Measurements from ENCODE around the gene BCAR3.

Gene BCAR3

DNA sequence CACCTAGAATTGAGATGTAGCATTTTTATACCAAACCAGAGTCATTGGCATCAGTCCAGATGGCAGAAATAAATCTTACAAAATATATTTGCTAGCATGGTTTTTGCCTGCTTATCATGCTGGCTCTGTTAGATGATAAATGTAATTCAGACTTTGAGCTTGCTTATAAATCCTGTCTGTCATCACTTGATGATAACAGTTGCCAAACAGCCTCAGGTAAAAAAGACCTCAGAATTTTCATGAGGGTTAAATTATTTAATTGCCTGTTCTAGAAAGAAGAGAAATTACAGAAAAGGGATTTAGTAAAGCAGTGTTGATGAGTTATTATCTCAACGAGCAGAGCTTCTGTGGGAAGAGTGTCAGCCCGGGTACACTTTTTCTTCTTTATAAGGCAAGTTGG is 150.4 kb downstream of the BCAR3 start:
- DNase-seq: no peak

DNA sequence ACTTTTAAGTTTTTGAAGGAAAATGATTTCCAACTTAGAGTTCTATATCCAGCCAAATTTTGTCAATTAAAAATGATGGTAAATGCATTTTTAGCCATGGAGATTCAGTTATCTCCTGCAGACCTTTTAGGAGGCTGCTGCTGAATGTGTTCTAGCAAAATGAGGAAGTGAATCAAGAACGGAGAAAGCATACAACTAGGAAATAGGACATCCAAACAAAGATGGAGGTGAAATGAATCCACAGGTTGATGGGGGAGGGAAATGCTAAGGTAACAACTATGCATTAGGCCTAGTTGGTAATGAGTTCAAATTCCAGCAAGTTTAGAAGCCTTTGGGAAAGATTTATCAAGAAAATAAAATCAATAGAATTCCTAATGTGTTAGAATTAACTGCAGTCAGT is 153.2 kb downstream of the BCAR3 start:
- no peak for DNase-seq

DNA sequence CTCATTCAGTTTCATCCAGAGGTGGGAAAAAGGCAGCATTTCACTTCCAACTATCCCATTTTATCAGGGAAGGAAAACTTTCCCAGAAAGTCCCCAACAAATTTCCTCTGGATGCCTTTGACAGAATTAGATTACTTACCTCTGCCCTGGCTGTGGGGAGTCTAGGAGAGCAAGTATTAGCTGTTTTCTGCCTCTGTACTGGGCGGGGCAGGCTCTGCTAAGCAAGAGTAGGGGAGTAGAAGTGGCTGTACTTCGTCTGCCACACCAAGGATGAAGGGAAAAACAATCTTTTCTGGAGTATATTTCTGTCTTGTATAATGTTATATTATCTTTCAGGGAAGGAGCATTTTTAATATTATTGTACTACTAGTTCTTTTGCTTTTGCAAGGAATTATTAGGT is 155.2 kb downstream of the BCAR3 start:
- DNase-seq: no peak

DNA sequence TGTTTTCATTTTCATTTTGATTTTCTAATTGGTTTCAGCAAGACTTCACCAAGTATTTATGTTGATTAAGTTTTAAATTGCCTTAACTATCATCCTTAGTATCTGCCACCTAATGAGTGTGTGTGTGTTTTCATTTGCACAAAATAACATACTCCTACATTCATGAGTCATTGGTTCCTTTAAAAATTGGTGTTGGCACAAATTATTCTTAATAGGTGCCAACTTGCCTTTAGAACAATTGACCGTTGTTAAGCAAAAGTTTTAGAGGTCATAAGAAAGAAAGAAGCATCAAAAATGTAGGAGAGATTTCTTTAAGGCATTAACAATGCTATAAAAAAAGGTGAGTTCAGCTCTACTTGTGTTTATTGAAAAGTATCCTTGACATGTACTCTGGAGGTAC is 156.2 kb downstream of the BCAR3 start:
- DNase-seq: no peak

DNA sequence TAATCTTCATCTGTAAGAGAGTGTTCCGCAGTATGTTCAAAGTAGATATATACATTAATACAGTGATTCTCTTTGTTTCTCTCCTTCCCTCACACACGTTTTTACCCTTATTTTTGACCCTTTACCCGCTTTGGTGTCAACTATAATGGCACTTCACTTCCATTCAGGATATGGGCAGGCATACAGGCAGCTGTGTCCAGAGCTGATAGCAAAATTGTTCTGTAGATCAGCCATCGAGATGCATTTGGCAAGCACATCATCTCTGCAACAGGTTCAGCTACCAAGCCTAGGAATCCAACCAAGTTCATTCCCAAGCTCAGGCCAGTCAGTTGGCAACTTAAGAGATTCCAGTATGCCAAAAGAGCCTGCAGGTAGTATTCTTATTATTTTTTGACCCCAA is 158.9 kb downstream of the BCAR3 start:
- DNase-seq: no peak

DNA sequence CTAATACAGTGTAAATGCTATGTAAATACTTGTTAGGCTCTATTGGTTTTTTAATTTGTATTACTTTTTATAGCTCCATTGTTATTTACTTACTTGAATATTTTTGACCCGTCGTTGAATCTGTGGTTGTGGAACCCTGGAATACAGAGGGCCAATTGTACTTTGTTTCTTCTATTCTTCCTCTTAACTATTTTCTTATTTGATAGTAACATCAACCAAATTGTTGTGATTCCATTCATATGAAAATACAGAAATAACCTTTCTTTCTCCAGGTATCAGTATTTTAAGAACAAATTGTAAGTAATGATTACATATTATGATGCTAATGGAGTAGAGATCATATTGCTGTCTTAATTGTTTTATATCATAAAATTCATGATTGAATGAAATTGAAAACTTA is 160.0 kb downstream of the BCAR3 start:
- no peak for DNase-seq

DNA sequence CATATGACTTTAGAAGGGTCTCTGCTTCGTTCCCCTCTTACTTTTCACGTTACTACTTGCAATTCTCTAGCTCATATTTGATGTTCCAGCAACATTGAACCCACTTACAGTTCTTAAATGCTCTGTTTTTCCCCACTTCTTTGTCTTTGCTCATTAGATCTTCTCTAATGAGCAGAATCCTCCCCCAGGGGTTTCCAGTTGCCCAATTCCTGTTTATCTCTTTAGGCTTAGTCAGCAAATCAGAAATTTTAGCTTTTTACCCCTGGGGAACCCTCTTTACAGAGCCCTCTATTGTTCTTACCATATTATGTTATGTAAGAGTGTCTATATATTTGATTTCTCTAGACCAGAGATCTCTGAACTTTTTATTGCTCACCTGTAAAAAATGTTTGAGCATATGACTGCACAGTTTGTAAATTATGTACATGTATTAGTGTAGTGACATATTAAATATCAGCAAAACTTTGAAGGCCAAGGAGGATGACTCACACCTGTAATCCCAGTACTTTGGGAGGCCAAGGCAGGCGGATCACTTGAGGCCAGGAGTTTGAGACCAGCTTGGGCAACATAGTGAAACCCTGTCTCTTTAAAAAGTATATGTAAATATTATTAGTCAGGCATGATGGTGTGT is 162.3 kb downstream of the BCAR3 start:
- DNase-seq: no peak

DNA sequence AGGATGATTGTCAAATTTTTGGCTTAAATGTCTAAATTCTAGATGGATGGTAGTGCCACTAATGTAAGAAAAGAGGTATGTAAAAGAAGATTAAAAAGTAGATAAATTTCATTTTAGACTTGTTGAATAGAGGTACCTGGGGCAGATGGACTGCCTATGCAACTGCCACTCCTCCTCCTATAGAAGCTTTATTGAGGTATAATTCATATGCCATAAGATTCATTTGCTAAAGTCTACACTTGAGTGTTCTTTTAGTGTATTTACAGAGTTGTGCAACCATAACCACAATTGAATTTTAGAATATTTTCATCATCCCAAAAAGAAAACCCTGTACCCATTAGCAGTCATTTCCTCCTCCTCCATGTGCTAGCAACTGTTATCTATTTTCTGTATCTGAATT is 163.1 kb downstream of the BCAR3 start:
- DNase-seq: no peak

DNA sequence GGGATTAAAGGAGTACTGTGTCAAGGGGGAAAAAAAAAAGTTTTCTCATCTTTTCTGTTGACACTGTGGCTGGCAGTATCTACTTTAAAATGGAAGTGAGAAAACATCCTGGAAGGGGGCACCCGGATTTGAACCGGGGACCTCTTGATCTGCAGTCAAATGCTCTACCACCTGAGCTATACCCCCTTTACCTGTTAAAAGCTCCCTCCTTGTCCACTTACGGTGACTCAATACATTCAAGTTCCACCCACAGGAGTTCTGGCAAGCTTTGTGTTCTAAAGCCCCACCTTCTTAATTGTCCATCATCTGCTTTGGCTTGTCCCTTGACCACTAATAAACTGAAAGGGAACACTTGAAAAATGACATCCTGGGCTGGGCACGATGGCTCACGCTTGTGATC is 165.5 kb downstream of the BCAR3 start:
- no peak for DNase-seq

Data from 8988T (cell line).